HCT116 (cell line): ENCODE data around the gene DYNC1I1. TPM values are rescaled to one million over a fixed set of nuclear protein-coding genes. Genes with fewer than 3 reads are reported as not detected.

Experiments used
- ATAC-seq: fragments of 200-7000 bp; cut with Tn5 transposase; 2 replicates; pipeline ENCODE4 v1.9.1; 2020; ENCODE audit warnings: mild to moderate bottlenecking, moderate library complexity
- BruUV-seq: library from RNA; stranded (reverse); fragments of 400-500 nt; replicated peaks from 2 replicates; lab custom pipeline; 2021; lab: Mats Ljungman, UMichigan
- CTCF ChIA-PET: fragments of 300-600 bp; sonication (Branson Sonifier 250); formaldehyde crosslinking; loops from one replicate; lab custom pipeline; 2021; ENCODE audit warnings: antibody characterized with exemption; lab: Charles Lee
- POLR2A ChIA-PET: fragments of 300-600, 350-600 bp; sonication (Branson Sonifier 250); formaldehyde crosslinking; loops from one replicate; lab custom pipeline; 2021; ENCODE audit warnings: antibody characterized with exemption; lab: Charles Lee
- RAD21 ChIA-PET, 2 experiments: fragments of 300-600 bp; sonication (Branson Sonifier 250); formaldehyde crosslinking; loops; one replicate each; lab custom pipeline; 2023; ENCODE audit warnings: low total read pairs in 2 of 2; ENCODE audit not compliant: uncharacterized antibody in 2 of 2, unreplicated experiment in 2 of 2, low non-redundant PET in 1 of 2; lab: Charles Lee
- DNase-seq: peaks from one replicate; pipeline ENCODE4 v3.0.0-alpha.2; 2010; ENCODE audit warnings: low read depth, low spot score
- H2AFZ ChIP-seq: fragments of 200-600 bp; shearing (Covaris generic), sonication (generic); 2 replicates; pipeline ENCODE4 v1.6.1; 2017; ENCODE audit warnings: low read depth, mixed run types, mixed read lengths, antibody characterized with exemption, low read length; ENCODE audit not compliant: poor library complexity, severe bottlenecking
- H3K27ac ChIP-seq: 2 replicates; pipeline ENCODE4 v1.5.1; 2012; ENCODE audit warnings: low read depth, low read length
- H3K27me3 ChIP-seq: fragments of 200-600 bp; sonication (generic); 2 replicates; pipeline ENCODE4 v1.6.1; 2016; ENCODE audit warnings: mixed run types, low read length, mixed read lengths; ENCODE audit not compliant: insufficient read depth
- H3K36me3 ChIP-seq, 2 experiments: fragments of 200-500 bp in 1 of 2; fragments of 200-600 bp in 1 of 2; sonication (Bioruptor generic) in 1 of 2; sonication (generic) in 1 of 2; 2 replicates each; pipeline versions ENCODE4 v1.5.1 to v1.6.1; 2014 to 2016; ENCODE audit warnings: low read length in 2 of 2, inconsistent platforms in 1 of 2, mixed read lengths in 1 of 2, mixed run types in 1 of 2; ENCODE audit not compliant: insufficient read depth in 2 of 2, control insufficient read depth in 1 of 2
- H3K4me1 ChIP-seq, 2 experiments: fragments of 200-600 bp in 1 of 2; sonication (generic) in 1 of 2; 2 replicates each; pipeline versions ENCODE4 v1.5.1 to v1.6.1; 2012 to 2017; ENCODE audit warnings: low read length in 2 of 2, inconsistent platforms in 1 of 2, mild to moderate bottlenecking in 1 of 2, mixed read lengths in 1 of 2, mixed run types in 1 of 2, moderate library complexity in 1 of 2; ENCODE audit not compliant: insufficient read depth in 2 of 2, control insufficient read depth in 1 of 2
- H3K4me2 ChIP-seq: fragments of 200-600 bp; sonication (generic); 2 replicates; pipeline ENCODE4 v1.6.1; 2017; ENCODE audit warnings: mixed run types, low read length, mixed read lengths
- H3K4me3 ChIP-seq, 2 experiments: fragments of 200-600 bp in 1 of 2; sonication (generic) in 1 of 2; replicated peaks in 1 of 2; 2 replicates each; pipeline ENCODE4 v1.5.1; 2011 to 2016; ENCODE audit warnings: low read length in 2 of 2, control low read depth in 1 of 2, low read depth in 1 of 2, mild to moderate bottlenecking in 1 of 2, mixed read lengths in 1 of 2, mixed run types in 1 of 2
- H3K79me2 ChIP-seq: fragments of 200-600 bp; sonication (generic); 2 replicates; pipeline ENCODE4 v1.6.1; 2017; ENCODE audit warnings: mild to moderate bottlenecking, mixed run types, low read length, moderate library complexity, mixed read lengths; ENCODE audit not compliant: insufficient read depth
- H3K9ac ChIP-seq: fragments of 200-600 bp; sonication (generic); 2 replicates; pipeline ENCODE4 v1.6.1; 2016; ENCODE audit warnings: low read length, mixed read lengths
- H3K9me2 ChIP-seq: fragments of 200-600 bp; sonication (generic), shearing (Covaris generic); 2 replicates; pipeline ENCODE4 v1.6.1; 2017; ENCODE audit warnings: mixed run types, mild to moderate bottlenecking, moderate library complexity; ENCODE audit not compliant: insufficient read depth
- H3K9me3 ChIP-seq, 2 experiments: fragments of 200-500 bp in 1 of 2; fragments of 200-600 bp in 1 of 2; sonication (Bioruptor generic) in 1 of 2; sonication (generic) in 1 of 2; 2 replicates each; pipeline ENCODE4 v1.6.1; 2014 to 2017; ENCODE audit warnings: low read length in 2 of 2, mixed read lengths in 2 of 2, inconsistent platforms in 1 of 2, low read depth in 1 of 2, mild to moderate bottlenecking in 1 of 2, mixed run types in 1 of 2, moderate library complexity in 1 of 2; ENCODE audit not compliant: control insufficient read depth in 1 of 2, insufficient read depth in 1 of 2
- H4K20me1 ChIP-seq: fragments of 200-600 bp; sonication (generic), shearing (Covaris generic); 2 replicates; pipeline ENCODE4 v1.6.1; 2017; ENCODE audit warnings: mixed run types, mild to moderate bottlenecking, moderate library complexity; ENCODE audit not compliant: insufficient read depth
- CBX3 ChIP-seq: IDR thresholded peaks from 2 replicates; pipeline ENCODE4 v1.6.1; 2012; ENCODE audit warnings: low read depth
- CEBPB ChIP-seq: IDR thresholded peaks from 2 replicates; pipeline ENCODE4 v1.6.1; 2012; ENCODE audit warnings: low read depth
- CTCF ChIP-seq, 3 experiments: fragments of 200-600 bp in 1 of 3; sonication (generic) in 1 of 3; IDR thresholded peaks in 2 of 3; conservative IDR thresholded peaks in 1 of 3; 2 replicates each; pipeline ENCODE4 v1.5.1; 2012 to 2017; ENCODE audit warnings: low read depth in 2 of 3, low read length in 2 of 3, antibody characterized with exemption in 1 of 3, borderline replicate concordance in 1 of 3, control low read depth in 1 of 3, mild to moderate bottlenecking in 1 of 3, mixed read lengths in 1 of 3, mixed run types in 1 of 3, moderate library complexity in 1 of 3; ENCODE audit not compliant: insufficient read depth in 1 of 3
- EGR1 ChIP-seq: IDR thresholded peaks from 2 replicates; pipeline ENCODE4 v1.6.1; 2012; ENCODE audit warnings: low read depth
- EZH2 ChIP-seq: fragments of 200-600 bp; sonication (generic); IDR thresholded peaks from 2 replicates; pipeline ENCODE4 v1.6.1; 2017; ENCODE audit warnings: antibody characterized with exemption, mixed run types
- EZH2phosphoT487 ChIP-seq: fragments of 200-600 bp; IDR thresholded peaks from 2 replicates; pipeline ENCODE4 v1.6.1; 2018; ENCODE audit warnings: antibody characterized with exemption, borderline replicate concordance
- FOSL1 ChIP-seq: IDR thresholded peaks from 2 replicates; pipeline ENCODE4 v1.6.1; 2012; ENCODE audit warnings: low read depth
- POLR2A ChIP-seq: IDR thresholded peaks from 2 replicates; pipeline ENCODE4 v1.7.0; 2011; ENCODE audit warnings: borderline replicate concordance; ENCODE audit not compliant: insufficient read depth, insufficient read length; ENCODE audit errors: extremely low read depth
- POLR2AphosphoS5 ChIP-seq: IDR thresholded peaks from 2 replicates; pipeline ENCODE4 v1.6.1; 2011; ENCODE audit warnings: mild to moderate bottlenecking, low read depth, low read length, moderate library complexity
- SIN3A ChIP-seq: IDR thresholded peaks from 2 replicates; pipeline ENCODE4 v1.6.1; 2012; ENCODE audit warnings: low read depth
- SP1 ChIP-seq: IDR thresholded peaks from 2 replicates; pipeline ENCODE4 v1.6.1; 2012; ENCODE audit warnings: low read depth
- SRF ChIP-seq: IDR thresholded peaks from 2 replicates; pipeline ENCODE4 v1.6.1; 2012; ENCODE audit warnings: low read depth
- TCF7L2 ChIP-seq: IDR thresholded peaks from 2 replicates; pipeline ENCODE4 v1.7.0; 2011; ENCODE audit warnings: borderline replicate concordance, inconsistent platforms; ENCODE audit not compliant: insufficient read depth, insufficient read length; ENCODE audit errors: extremely low read depth
- YY1 ChIP-seq: IDR thresholded peaks from 2 replicates; pipeline ENCODE4 v1.6.1; 2011; ENCODE audit warnings: low read length, low read depth, moderate library complexity, mild to moderate bottlenecking; ENCODE audit not compliant: insufficient replicate concordance; ENCODE audit errors: extremely low read depth
- ZBTB33 ChIP-seq: IDR thresholded peaks from 2 replicates; pipeline ENCODE4 v1.6.1; 2011; ENCODE audit warnings: mild to moderate bottlenecking, low read length, moderate library complexity; ENCODE audit not compliant: insufficient replicate concordance; ENCODE audit errors: extremely low read depth
- ZFX ChIP-seq: fragments of 450-650 bp; IDR thresholded peaks from 2 replicates; pipeline ENCODE4 v1.6.1; 2017
- ZNF274 ChIP-seq: fragments of 200-500 bp; sonication (Bioruptor generic); IDR thresholded peaks from 2 replicates; pipeline ENCODE4 v1.6.1; 2014; ENCODE audit warnings: mild to moderate bottlenecking, low read depth, low read length, inconsistent platforms
- intact Hi-C: fragments of 100-400 bp; cut with micrococcal nuclease; formaldehyde crosslinking; loops from 2 replicates; pipeline ENCODE4 v1.10.0; 2022
- total RNA-seq: library from RNA; stranded (reverse); gene quantifications from one replicate; pipeline ENCODE4 v1.2.1, GENCODE V29; 2021; ENCODE audit not compliant: unreplicated experiment
- TF ChIP-seq, protein P1 (sequence below): IDR thresholded peaks from 2 replicates; pipeline ENCODE4 v1.6.1; 2012; ENCODE audit warnings: low read depth

Gene DYNC1I1
- total RNA-seq, 1 experiment from 2014 or later = not detected

GRCh38 chr7:96111405-96111804 is 339.1 kb downstream of the DYNC1I1 start:
- Histone ChIP-seq H3K27me3 (no peaks in the 10 kb centered on the region), H3K4me3 (no peak overlapping the region), H3K36me3 (no peaks in the 10 kb centered on the region), H4K20me1 (no peaks in the 10 kb centered on the region), H3K4me2 (no peak overlapping the region), H2AFZ (no peak overlapping the region), H3K79me2 (no peaks in the 10 kb centered on the region), H3K4me1 (no peaks in the 10 kb centered on the region), H3K9me3 (no peaks in the 10 kb centered on the region), H3K9ac (no peak overlapping the region), H3K9me2 (no peaks in the 10 kb centered on the region), H3K27ac (no peak overlapping the region)
- no TSS peak for BruUV-seq
- ChIA-PET POLR2A (no interaction called here), RAD21 (no interaction called here), CTCF (no interaction called here)
- intact Hi-C loops = no loop called here
- ATAC-seq = no peak
- no peak for DNase-seq
- TF ChIP-seq EGR1 = no peak
- no peak for TF ChIP-seq ZNF274
- TF ChIP-seq FOSL1 = no peak
- no peak for TF ChIP-seq EZH2phosphoT487
- no peak for TF ChIP-seq POLR2AphosphoS5
- TF ChIP-seq TCF7L2 = no peak
- TF ChIP-seq CEBPB = no peak
- TF ChIP-seq CTCF (IDR thresholded peaks at IDR 0.05 in 2 of 3, conservative IDR thresholded peaks at IDR 0.05 in 1 of 3; ENCODE audit: borderline replicate concordance in 1 of 3, insufficient read depth in 1 of 3, low read depth in 2 of 3, low read length in 2 of 3) = no peak
- TF ChIP-seq ZFX = no peak
- no peak for TF ChIP-seq ZBTB33
- TF ChIP-seq CBX3 = no peak
- no peak for TF ChIP-seq YY1
- no peak for TF ChIP-seq SIN3A
- no peak for TF ChIP-seq POLR2A
- TF ChIP-seq SP1 = no peak
- no peak for TF ChIP-seq EZH2
- no peak for TF ChIP-seq SRF
- TF ChIP-seq, protein P1, sequence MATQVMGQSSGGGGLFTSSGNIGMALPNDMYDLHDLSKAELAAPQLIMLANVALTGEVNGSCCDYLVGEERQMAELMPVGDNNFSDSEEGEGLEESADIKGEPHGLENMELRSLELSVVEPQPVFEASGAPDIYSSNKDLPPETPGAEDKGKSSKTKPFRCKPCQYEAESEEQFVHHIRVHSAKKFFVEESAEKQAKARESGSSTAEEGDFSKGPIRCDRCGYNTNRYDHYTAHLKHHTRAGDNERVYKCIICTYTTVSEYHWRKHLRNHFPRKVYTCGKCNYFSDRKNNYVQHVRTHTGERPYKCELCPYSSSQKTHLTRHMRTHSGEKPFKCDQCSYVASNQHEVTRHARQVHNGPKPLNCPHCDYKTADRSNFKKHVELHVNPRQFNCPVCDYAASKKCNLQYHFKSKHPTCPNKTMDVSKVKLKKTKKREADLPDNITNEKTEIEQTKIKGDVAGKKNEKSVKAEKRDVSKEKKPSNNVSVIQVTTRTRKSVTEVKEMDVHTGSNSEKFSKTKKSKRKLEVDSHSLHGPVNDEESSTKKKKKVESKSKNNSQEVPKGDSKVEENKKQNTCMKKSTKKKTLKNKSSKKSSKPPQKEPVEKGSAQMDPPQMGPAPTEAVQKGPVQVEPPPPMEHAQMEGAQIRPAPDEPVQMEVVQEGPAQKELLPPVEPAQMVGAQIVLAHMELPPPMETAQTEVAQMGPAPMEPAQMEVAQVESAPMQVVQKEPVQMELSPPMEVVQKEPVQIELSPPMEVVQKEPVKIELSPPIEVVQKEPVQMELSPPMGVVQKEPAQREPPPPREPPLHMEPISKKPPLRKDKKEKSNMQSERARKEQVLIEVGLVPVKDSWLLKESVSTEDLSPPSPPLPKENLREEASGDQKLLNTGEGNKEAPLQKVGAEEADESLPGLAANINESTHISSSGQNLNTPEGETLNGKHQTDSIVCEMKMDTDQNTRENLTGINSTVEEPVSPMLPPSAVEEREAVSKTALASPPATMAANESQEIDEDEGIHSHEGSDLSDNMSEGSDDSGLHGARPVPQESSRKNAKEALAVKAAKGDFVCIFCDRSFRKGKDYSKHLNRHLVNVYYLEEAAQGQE = no peak
- TF ChIP-seq, all 23 proteins: peak for 0
